Small intestine (tissue), 7 donors: ENCODE data around the gene MVB12B. TPM values are rescaled to one million over a fixed set of nuclear protein-coding genes. Genes with fewer than 3 reads are reported as not detected.
A peak's percentile ranks its signal among the peaks of the same experiment; 100 is the strongest.

Source experiments
- DNase-seq, 2 donors: peaks; one replicate each; pipeline versions ENCODE4 v3.0.0 to v3.0.0-alpha.2; 2013
- FAIRE-seq: peaks from 2 replicates; lab custom pipeline; 2012; peaks lifted over from hg19 to GRCh38; lab: Jason Lieb, UNC
- H3K27ac ChIP-seq, 3 donors: one replicate each; pipeline ENCODE4 v1.5.1; 2013; ENCODE audit warnings: low read length in 2 of 3, mild to moderate bottlenecking in 2 of 3, control low read depth in 1 of 3, inconsistent platforms in 1 of 3, low read depth in 1 of 3, moderate library complexity in 1 of 3
- H3K27me3 ChIP-seq, 3 donors: one replicate each; pipeline ENCODE4 v1.6.1; 2013; ENCODE audit warnings: low read length in 3 of 3, inconsistent platforms in 1 of 3; ENCODE audit not compliant: control insufficient read depth in 3 of 3, insufficient read depth in 3 of 3
- H3K36me3 ChIP-seq, 3 donors: one replicate each; pipeline ENCODE4 v1.6.1; 2013; ENCODE audit warnings: low read length in 3 of 3, inconsistent platforms in 1 of 3, low read depth in 1 of 3, mild to moderate bottlenecking in 1 of 3, moderate library complexity in 1 of 3; ENCODE audit not compliant: control insufficient read depth in 3 of 3, insufficient read depth in 2 of 3
- H3K4me1 ChIP-seq, 3 donors: one replicate each; pipeline ENCODE4 v1.6.1; 2013; ENCODE audit warnings: low read length in 2 of 3, inconsistent platforms in 1 of 3, low read depth in 1 of 3, mild to moderate bottlenecking in 1 of 3, moderate library complexity in 1 of 3; ENCODE audit not compliant: control insufficient read depth in 3 of 3, insufficient read depth in 2 of 3
- H3K4me3 ChIP-seq, 3 donors: one replicate each; pipeline ENCODE4 v1.5.1; 2013; ENCODE audit warnings: low read length in 3 of 3, control low read depth in 1 of 3, inconsistent platforms in 1 of 3, low read depth in 1 of 3, mild to moderate bottlenecking in 1 of 3, moderate library complexity in 1 of 3
- H3K9me3 ChIP-seq, 2 donors: one replicate each; pipeline ENCODE4 v1.6.1; 2013; ENCODE audit warnings: low read depth in 1 of 2, low read length in 1 of 2; ENCODE audit not compliant: control insufficient read depth in 2 of 2, insufficient read depth in 1 of 2
- WGBS, 3 donors: extraction: QIAGEN DNeasy Blood & Tissue Kit; methylation state at CpG; one replicate each; pipeline ENCODE4 v1.1.7; 2013; 5-methylcytosine and 5-hydroxymethylcytosine counted together
- polyA plus RNA-seq, 4 donors: library from polyadenylated mRNA; stranded (reverse) in 3 of 4; unstranded in 1 of 4; fragments of 200-250 nt in 3 of 4; fragments of 120-200 nt in 1 of 4; gene quantifications; one replicate each; pipeline versions ENCODE4 v1.2.1 to v1.2.3, GENCODE V29; 2013
- donor health status: healthy with polysubstance abuse.
- donor health status: control.
- donor health status: control.
- donor health status: Bipolar disorder and iron deficiency.
- donor health status: healthy.

Gene MVB12B
- polyA plus RNA-seq, 4 donors = 1.6 to 10.0 (median 4.2) TPM

DNA sequence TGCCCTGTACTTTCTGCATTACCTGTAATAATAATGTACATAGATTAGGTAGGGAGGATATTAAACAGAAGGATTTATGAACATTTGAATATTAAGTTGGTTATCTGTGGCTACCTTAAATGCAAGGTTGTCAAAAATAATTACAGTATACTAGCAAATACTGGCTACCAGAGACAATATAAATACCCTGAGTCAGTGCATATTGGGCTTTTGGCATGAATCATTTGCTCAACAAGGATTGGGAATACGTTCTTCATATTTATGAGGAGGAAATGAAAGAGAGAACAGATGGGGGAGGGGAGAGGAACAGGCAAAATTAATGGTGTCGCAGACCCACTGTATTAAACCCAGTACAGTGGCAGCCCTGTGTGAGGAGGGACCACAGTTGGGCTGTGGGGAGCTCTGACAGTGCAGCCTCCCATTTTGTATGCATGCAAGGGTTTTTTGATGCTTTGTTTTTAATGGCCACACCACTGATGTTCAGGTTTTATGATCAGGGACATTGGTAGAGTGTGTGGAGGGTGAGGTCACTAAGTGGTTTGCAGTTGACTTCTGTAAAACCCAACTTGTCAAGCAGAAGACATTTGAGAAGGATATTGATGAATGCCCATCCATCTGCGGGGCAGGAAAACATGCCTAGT lies 56.9 kb downstream of the MVB12B start:
- FAIRE-seq = no peak

DNA sequence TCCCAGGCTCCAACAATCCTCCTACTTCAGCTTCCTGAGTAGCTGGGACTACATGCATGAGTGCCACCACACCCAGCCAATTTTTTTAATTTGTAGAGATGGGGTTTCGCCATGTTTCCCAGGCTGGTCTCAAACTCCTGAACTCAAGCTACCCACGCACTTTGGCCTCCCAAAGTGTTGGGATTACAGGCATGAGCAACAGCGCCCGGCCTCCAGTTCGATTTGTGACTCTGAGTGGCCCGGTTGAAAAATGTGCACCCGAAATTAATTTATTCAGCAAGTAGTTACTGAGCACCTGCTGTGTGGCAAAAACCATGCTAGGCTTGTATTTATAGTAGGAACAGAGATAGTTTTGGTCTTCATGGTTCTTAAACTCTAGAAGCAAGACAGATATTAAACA lies 58.3 kb downstream of the MVB12B start:
- WGBS, 3 donors = 94 to 98% (median 97%) methylated on average over 7 of the region's 7 CpGs
- Histone ChIP-seq H3K4me1 (no peaks in the 10 kb centered on the region), H3K27ac (no peak overlapping the region), H3K36me3 (peaks cover 0 to 40% (median 0%) of the 10 kb centered on the region in 3 donors), H3K9me3 (no peaks in the 10 kb centered on the region), H3K27me3 (no peaks in the 10 kb centered on the region), H3K4me3 (no peak overlapping the region)
- DNase-seq = no peak
- FAIRE-seq = no peak

More for the DNA sequence above, 56.9 kb downstream of the MVB12B start:
- Histone ChIP-seq H3K9me3 (no peaks in the 10 kb centered on the region), H3K27ac (no peak overlapping the region), H3K4me3 (no peak overlapping the region), H3K36me3 (peaks cover 0 to 39% (median 0%) of the 10 kb centered on the region in 3 donors), H3K27me3 (no peaks in the 10 kb centered on the region), H3K4me1 (no peaks in the 10 kb centered on the region)
- 76 to 94% (median 90%) methylated on average over 3 of the region's 3 CpGs for WGBS, 3 donors
- no peak for DNase-seq

DNA sequence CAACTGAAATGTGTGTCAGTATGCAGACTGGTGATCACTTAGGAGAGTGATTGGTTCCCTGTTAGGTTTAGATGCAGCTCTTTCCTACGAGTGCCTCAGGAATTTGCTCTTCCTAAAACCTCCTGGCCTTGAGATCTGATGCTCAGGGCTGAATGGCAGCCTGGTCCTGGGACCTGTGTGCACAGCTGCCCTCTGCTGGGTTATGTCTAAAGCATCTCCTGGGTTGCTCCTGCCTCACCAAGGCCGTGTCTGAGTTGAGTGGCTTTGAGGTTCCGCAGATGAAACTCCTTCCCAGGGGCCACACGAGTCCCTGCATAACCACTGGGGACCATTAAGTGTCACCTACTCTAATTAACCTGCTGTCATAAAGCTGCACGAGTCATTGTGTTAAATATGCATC lies 59.5 kb downstream of the MVB12B start:
- H3K4me3 ChIP-seq = no peak overlapping the region
- FAIRE-seq (no peak), DNase-seq (peak in 1 of 2 donors; percentile 34)
- no peak overlapping the region for H3K27ac ChIP-seq
- no peaks in the 10 kb centered on the region for H3K9me3 ChIP-seq
- H3K4me1 ChIP-seq = no peaks in the 10 kb centered on the region
- WGBS, 3 donors = 67 to 79% (median 70%) methylated on average over 5 of the region's 5 CpGs
- H3K36me3 ChIP-seq = peaks cover 0 to 33% (median 0%) of the 10 kb centered on the region in 3 donors
- no peaks in the 10 kb centered on the region for H3K27me3 ChIP-seq

DNA sequence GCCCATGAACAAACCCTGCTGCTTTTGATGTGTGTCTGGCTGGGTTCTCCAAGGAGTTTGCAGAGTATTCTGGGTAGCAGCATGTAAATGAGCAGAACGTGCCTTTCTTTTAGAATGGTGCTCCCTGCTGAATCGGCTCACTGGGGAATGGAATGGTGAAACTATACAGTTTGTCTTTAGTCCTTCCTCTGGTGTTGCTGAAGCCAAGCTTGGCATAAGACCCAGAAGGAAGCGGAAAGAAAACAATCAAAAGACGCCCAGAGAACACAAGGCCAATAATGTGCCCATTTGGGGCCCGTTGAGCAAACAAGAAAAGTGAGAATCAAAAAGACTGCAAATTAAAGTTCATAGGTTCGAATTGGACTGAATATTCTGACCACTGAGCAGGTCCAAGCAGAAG lies 60.1 kb downstream of the MVB12B start:
- no peaks in the 10 kb centered on the region for H3K9me3 ChIP-seq
- 73 to 87% (median 80%) methylated on average over 6 of the region's 6 CpGs for WGBS, 3 donors
- H3K36me3 ChIP-seq = peaks cover 0 to 36% (median 0%) of the 10 kb centered on the region in 3 donors
- no peak for FAIRE-seq
- H3K27ac ChIP-seq = no peak overlapping the region
- H3K27me3 ChIP-seq = no peaks in the 10 kb centered on the region
- no peak for DNase-seq
- H3K4me3 ChIP-seq = no peak overlapping the region
- no peaks in the 10 kb centered on the region for H3K4me1 ChIP-seq

- Histone ChIP-seq H3K4me3 (no peak overlapping the region), H3K9me3 (no peaks in the 10 kb centered on the region), H3K27ac (peak overlapping the region in 1 of 3 donors; percentile 22), H3K4me1 (peaks cover 0 to 8% (median 0%) of the 10 kb centered on the region in 3 donors), H3K27me3 (no peaks in the 10 kb centered on the region), H3K36me3 (peaks cover 0 to 50% (median 2%) of the 10 kb centered on the region in 3 donors)
- FAIRE-seq = no peak
- DNase-seq = no peak
- 63 to 85% (median 83%) methylated on average over 8 of the region's 8 CpGs for WGBS, 3 donors
Measured at GRCh38 chr9:126388964-126389708, 62.5 kb downstream of the MVB12B start.

- FAIRE-seq (no peak), DNase-seq (no peak)
- Histone ChIP-seq H3K27ac (peak overlapping the region in 1 of 3 donors; percentile 47), H3K36me3 (peaks cover 0 to 56% (median 2%) of the 10 kb centered on the region in 3 donors), H3K9me3 (no peaks in the 10 kb centered on the region), H3K4me3 (no peak overlapping the region), H3K27me3 (no peaks in the 10 kb centered on the region), H3K4me1 (peaks cover 0 to 8% (median 2%) of the 10 kb centered on the region in 3 donors)
- WGBS, 3 donors = 70 to 80% (median 77%) methylated on average over 2 of the region's 2 CpGs
Measured at GRCh38 chr9:126389992-126390391, 63.4 kb downstream of the MVB12B start.

DNA sequence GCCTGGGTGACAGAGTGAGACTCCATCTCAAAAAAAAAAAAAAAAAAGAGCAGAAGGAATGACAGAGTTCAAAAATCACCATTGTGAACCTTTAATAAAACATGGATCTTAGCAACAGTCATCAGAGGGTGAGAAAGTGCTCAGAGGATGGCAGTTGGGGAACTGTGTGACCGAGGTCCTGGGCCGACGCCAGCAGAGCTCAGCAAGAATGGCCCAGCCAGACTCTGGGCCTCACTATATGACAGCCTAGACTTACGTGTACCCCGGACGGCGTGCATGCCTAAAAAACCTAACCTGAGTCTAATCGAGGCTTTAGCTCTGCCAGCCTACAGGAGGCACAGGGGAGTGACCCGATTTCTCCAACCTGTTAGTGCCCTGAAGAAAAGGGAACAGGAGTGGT lies 64.3 kb downstream of the MVB12B start:
- no peak for DNase-seq
- Histone ChIP-seq H3K27ac (no peak overlapping the region), H3K27me3 (no peaks in the 10 kb centered on the region), H3K36me3 (peaks cover 0 to 59% (median 2%) of the 10 kb centered on the region in 3 donors), H3K4me1 (peaks cover 0 to 8% (median 2%) of the 10 kb centered on the region in 3 donors), H3K4me3 (no peak overlapping the region), H3K9me3 (no peaks in the 10 kb centered on the region)
- 87 to 91% (median 87%) methylated on average over 9 of the region's 9 CpGs for WGBS, 3 donors
- no peak for FAIRE-seq

DNA sequence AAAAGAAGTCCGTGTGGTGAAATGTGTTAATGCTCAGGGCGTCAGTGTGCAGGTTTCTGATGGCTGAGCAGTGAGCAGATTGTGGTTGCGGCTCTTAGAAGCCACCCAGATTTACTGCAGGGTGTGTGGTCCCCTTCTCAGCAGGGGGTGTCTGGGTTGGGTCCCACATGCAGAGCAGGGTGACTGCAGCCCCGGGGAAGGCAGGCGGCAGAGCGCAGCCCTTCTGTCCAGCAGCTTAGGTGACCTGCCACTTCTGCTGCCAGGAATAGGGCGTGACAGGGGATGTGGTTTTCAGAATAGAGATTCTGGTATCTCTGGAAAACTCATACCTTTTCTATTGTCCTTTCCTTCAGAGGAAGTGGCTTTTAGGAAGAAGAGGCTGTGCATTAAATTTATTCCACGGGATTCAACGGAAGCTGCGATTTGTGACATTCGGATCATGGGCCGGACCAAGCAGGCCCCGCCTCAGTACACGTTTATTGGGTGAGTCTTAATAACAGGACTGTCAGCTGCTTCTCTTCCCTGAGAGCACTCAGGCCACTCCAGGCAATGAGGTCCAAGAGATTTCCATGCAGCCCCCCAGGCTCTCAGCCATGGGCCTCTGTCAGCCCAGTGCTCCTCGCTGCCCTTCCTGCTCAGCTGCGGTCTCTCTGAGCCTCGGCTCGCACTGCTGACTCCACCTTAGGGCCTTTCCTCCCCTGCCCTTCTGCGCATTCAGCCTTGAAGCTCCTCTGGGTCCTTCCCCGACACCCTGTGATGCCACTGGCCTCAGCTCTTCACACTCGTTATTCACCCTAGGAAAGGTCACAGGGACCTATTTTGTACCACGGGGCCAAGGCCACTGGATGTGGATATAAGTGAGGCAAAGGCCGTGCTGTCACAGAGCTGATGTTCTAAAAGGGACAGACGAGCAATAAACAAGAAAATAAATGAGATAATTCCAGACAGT lies 65.4 kb downstream of the MVB12B start:
- no peak for FAIRE-seq
- Histone ChIP-seq H3K27me3 (no peaks in the 10 kb centered on the region), H3K4me3 (no peak overlapping the region), H3K4me1 (peaks cover 0 to 8% (median 2%) of the 10 kb centered on the region in 3 donors), H3K36me3 (peaks cover 0 to 59% (median 3%) of the 10 kb centered on the region in 3 donors), H3K9me3 (no peaks in the 10 kb centered on the region), H3K27ac (peak overlapping the region in 1 of 3 donors; percentile 17)
- 77 to 93% (median 92%) methylated on average over 24 of the region's 24 CpGs for WGBS, 3 donors
- DNase-seq = no peak
